Adrenal gland (tissue), 12 donors: ENCODE data around the gene IQGAP1. TPM values are rescaled to one million over a fixed set of nuclear protein-coding genes. Genes with fewer than 3 reads are reported as not detected.
"Not testable (repeated sequence)": the region's sequence is repeated elsewhere in the genome, so short reads cannot be mapped to it uniquely, and the experiment has no call there.

ENCODE experiments used
- DNase-seq, 7 donors: peaks; one replicate each; pipeline ENCODE4 v3.0.0-alpha.2; 2019 to 2020
- H3K27ac ChIP-seq, 5 donors: fragments of 200-600 bp; sonication (generic) in 4 of 5; 1 replicate in 3 of 5; 2 replicates in 2 of 5; pipeline versions ENCODE4 v1.5.1 to v1.8.0; 2016 to 2020; ENCODE audit warnings: mild to moderate bottlenecking in 1 of 5
- H3K27me3 ChIP-seq: fragments of 200-600 bp; 2 replicates; pipeline ENCODE4 v1.8.0; 2021
- H3K36me3 ChIP-seq, 2 donors: fragments of 200-600 bp; replicated peaks in 1 of 2; 1 replicate in 1 of 2; 2 replicates in 1 of 2; pipeline versions ENCODE4 v1.5.1 to v1.8.0; 2018 to 2022
- H3K4me1 ChIP-seq, 2 donors: fragments of 200-600 bp; replicated peaks in 1 of 2; 1 replicate in 1 of 2; 2 replicates in 1 of 2; pipeline versions ENCODE4 v1.5.1 to v1.8.0; 2018 to 2021
- H3K4me3 ChIP-seq, 4 donors: fragments of 200-600 bp; sonication (generic) in 3 of 4; one replicate each; pipeline ENCODE4 v1.5.1; 2016 to 2018
- H3K9me3 ChIP-seq, 3 donors: fragments of 200-600 bp; sonication (generic) in 1 of 3; replicated peaks in 1 of 3; 1 replicate in 2 of 3; 2 replicates in 1 of 3; pipeline versions ENCODE4 v1.5.1 to v1.8.0; 2016 to 2021
- POLR2A ChIP-seq, 2 donors: fragments of 450-650 bp; IDR thresholded peaks; one replicate each; pipeline ENCODE4 v1.6.1; 2017; ENCODE audit warnings: antibody characterized with exemption in 2 of 2, mild to moderate bottlenecking in 2 of 2, moderate library complexity in 1 of 2
- WGBS, 4 donors: extraction: QIAGEN DNeasy Blood & Tissue Kit in 2 of 4; methylation state at CpG; one replicate each; pipeline versions ENCODE4 v1.1.5 to v1.1.7; 2013 to 2017; 5-methylcytosine and 5-hydroxymethylcytosine counted together
- intact Hi-C, 2 donors: fragments of 100-400 bp; cut with DNase I; formaldehyde crosslinking; loops; one replicate each; pipeline versions ENCODE4 v1.14.1 to v1.15.0; 2022 to 2023
- polyA plus RNA-seq, 3 donors: library from polyadenylated mRNA; stranded (reverse); fragments of 200-250 nt in 2 of 3; fragments of 350-450 nt in 1 of 3; fragmentation: Illumina TruSeq in 1 of 3; extraction: RNeasy Lipid Tissue Mini Kit (QIAGEN cat#74804) in 1 of 3; gene quantifications; one replicate each; pipeline ENCODE4 v1.2.3, GENCODE V29; 2013 to 2014
- total RNA-seq, 9 donors: library from RNA; depleted of rRNA in 4 of 9; stranded (reverse); fragments of >200 nt in 4 of 9; fragments of 120-200 nt in 1 of 9; fragmentation: NEBNext Ultra II Directional in 1 of 9; extraction: Animal tissue kit (Norgen Biotek cat#: 25700) in 1 of 9; gene quantifications; one replicate each; pipeline versions ENCODE4 v1.1.0 to v1.2.4, GENCODE V29; 2013 to 2023
- TF ChIP-seq, protein P1 (sequence below), 6 experiments: fragments of 450-650 bp in 4 of 6; fragments of 200-600 bp in 2 of 6; sonication (generic) in 1 of 6; IDR thresholded peaks; 1 replicate in 5 of 6; 2 replicates in 1 of 6; pipeline versions ENCODE4 v1.5.1 to v1.8.0; 2016 to 2021; ENCODE audit warnings: antibody characterized with exemption in 6 of 6, mild to moderate bottlenecking in 2 of 6, moderate library complexity in 1 of 6
- donor health status: healthy with polysubstance abuse.
- donor health status: Bipolar disorder and iron deficiency.
- donor health status: DM: yes; HTN: yes; CAD: no.
- donor health status: DM: no; HTN: no; CAD: no.
- donor health status: DM: no; HTN: no; CAD: no.
- donor health status: DM: yes; HTN: yes; CAD: no.

The IQGAP1 gene
- total and polyA plus RNA-seq, 12 donors = 34.3 to 261 (median 150) TPM

DNA sequence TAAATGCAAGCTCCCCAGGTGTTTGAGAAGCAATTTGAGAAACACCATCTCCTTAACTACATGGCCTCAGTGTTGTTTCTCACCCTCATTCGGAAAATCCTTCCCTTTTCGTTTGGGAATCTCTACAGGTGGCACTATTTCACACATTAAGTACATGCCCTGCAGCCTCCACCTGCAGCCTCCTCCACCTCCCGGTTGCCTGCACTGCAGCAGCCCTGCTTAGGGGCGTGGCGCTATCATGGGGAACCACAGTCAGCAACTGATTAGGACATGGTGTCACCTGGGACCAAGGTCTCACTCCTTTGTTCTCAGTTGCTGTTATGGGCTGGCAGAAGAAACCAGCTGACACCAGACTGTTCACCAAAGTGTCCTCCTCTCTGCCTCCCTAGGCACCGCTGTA is 47.7 kb upstream of the IQGAP1 start:
- Histone ChIP-seq H3K27me3 (no peaks in the 10 kb centered on the region), H3K4me1 (peaks cover 0 to 15% of the 10 kb centered on the region in 2 donors), H3K36me3 (no peaks in the 10 kb centered on the region), H3K4me3 (no peak overlapping the region), H3K27ac (no peak overlapping the region), H3K9me3 (no peaks in the 10 kb centered on the region)
- DNase-seq = no peak
- intact Hi-C loops = no loop called here
- no peak for TF ChIP-seq POLR2A (IDR thresholded peaks at IDR 0.05)
- TF ChIP-seq, protein P1, sequence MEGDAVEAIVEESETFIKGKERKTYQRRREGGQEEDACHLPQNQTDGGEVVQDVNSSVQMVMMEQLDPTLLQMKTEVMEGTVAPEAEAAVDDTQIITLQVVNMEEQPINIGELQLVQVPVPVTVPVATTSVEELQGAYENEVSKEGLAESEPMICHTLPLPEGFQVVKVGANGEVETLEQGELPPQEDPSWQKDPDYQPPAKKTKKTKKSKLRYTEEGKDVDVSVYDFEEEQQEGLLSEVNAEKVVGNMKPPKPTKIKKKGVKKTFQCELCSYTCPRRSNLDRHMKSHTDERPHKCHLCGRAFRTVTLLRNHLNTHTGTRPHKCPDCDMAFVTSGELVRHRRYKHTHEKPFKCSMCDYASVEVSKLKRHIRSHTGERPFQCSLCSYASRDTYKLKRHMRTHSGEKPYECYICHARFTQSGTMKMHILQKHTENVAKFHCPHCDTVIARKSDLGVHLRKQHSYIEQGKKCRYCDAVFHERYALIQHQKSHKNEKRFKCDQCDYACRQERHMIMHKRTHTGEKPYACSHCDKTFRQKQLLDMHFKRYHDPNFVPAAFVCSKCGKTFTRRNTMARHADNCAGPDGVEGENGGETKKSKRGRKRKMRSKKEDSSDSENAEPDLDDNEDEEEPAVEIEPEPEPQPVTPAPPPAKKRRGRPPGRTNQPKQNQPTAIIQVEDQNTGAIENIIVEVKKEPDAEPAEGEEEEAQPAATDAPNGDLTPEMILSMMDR (IDR thresholded peaks at IDR 0.05) = no peak
- WGBS, 4 donors = 84 to 94% (median 85%) methylated on average over 6 of the region's 6 CpGs

DNA sequence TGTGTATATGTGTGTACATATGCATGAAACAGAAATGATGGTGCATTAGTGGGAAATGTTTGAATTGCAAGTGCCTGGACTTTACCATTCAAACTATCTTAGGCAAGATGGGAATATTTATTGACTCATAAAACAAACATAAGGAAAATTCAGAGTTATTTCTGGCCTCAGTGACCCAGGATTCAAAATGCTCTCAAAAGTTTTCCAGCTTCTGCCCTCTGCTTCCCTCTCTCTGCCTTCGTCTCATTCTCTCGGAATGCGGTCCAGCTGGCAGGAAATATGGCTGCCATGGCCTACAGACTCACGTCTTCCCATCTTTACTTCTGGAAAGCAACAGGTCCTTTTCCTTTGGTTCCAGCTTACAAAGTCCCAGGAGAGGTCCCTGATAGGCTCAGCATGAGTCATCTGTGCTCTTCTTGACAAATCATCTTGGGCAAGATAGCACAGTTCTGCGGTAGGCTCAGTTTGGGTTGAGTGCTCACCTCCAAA is 44.7 kb upstream of the IQGAP1 start:
- H3K4me3 ChIP-seq = no peak overlapping the region
- DNase-seq = no peak
- peaks cover 6 to 18% of the 10 kb centered on the region in 2 donors for H3K4me1 ChIP-seq
- H3K27ac ChIP-seq = peak overlapping the region in 1 of 5 donors; percentile 60
- no peaks in the 10 kb centered on the region for H3K36me3 ChIP-seq
- TF ChIP-seq, protein P1 (IDR thresholded peaks at IDR 0.05) = no peak
- no peak for TF ChIP-seq POLR2A (IDR thresholded peaks at IDR 0.05)
- intact Hi-C loops = no loop called here
- H3K9me3 ChIP-seq = no peaks in the 10 kb centered on the region
- 69 to 77% (median 73%) methylated on average over 5 of the region's 5 CpGs for WGBS, 4 donors
- no peaks in the 10 kb centered on the region for H3K27me3 ChIP-seq

DNA sequence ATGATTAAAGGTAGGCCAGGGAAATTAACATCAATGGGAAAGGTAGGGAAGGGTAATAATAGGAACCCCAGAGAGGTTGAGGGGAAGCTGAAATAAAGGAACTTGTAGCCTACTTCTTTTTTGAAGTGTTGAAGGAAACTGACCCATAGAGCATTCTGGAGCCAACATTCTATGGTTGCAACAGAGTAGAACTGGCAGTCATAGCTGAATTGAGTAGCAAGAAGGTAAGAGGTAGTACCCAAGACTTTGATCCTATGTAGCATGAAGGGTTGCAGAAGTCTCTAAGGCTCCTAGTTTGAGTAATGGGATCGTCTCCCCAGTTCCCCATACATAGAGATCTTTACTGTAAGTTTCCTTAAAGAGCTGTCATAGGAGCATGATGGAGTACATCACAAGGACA is 43.4 kb upstream of the IQGAP1 start:
- Histone ChIP-seq H3K36me3 (no peaks in the 10 kb centered on the region), H3K4me3 (no peak overlapping the region), H3K9me3 (no peaks in the 10 kb centered on the region), H3K4me1 (peaks cover 6 to 18% of the 10 kb centered on the region in 2 donors), H3K27ac (no peak overlapping the region), H3K27me3 (no peaks in the 10 kb centered on the region)
- DNase-seq = no peak
- 71 to 87% (median 83%) methylated on average over 1 of the region's 1 CpG for WGBS, 4 donors
- TF ChIP-seq, protein P1 (IDR thresholded peaks at IDR 0.05) = no peak
- TF ChIP-seq POLR2A (IDR thresholded peaks at IDR 0.05) = no peak
- intact Hi-C loops = no loop called here

DNA sequence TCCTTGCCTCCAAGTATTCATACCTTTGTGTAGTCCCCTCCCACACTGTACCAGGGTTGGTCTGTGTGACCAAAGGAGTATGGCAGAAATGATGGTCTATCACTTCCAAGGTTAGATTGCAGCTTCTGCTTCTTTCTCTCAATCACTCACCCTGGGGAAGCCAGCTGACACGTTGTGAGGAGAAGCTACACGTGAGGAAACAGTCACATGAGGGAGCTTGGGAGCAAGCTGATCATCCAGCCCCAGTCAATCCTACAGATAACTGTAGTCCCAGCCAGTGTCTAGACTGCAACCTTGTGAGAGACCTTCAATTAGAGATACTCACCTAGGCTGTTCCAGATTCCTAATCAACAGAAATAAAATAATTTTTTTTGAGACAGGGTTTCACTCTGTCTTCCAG is 42.2 kb upstream of the IQGAP1 start:
- Histone ChIP-seq H3K36me3 (no peaks in the 10 kb centered on the region), H3K4me1 (peaks cover 6 to 18% of the 10 kb centered on the region in 2 donors), H3K27me3 (no peaks in the 10 kb centered on the region), H3K9me3 (no peaks in the 10 kb centered on the region), H3K4me3 (no peak overlapping the region), H3K27ac (peak overlapping the region in 2 of 5 donors; percentile 45 to 71)
- DNase-seq = peak in 6 of 7 donors; percentile 35 to 60 (median 50)
- 13 to 28% (median 26%) methylated on average over 2 of the region's 2 CpGs for WGBS, 4 donors
- intact Hi-C loops = no loop called here
- TF ChIP-seq, protein P1 (IDR thresholded peaks at IDR 0.05) = no peak
- no peak for TF ChIP-seq POLR2A (IDR thresholded peaks at IDR 0.05)

DNA sequence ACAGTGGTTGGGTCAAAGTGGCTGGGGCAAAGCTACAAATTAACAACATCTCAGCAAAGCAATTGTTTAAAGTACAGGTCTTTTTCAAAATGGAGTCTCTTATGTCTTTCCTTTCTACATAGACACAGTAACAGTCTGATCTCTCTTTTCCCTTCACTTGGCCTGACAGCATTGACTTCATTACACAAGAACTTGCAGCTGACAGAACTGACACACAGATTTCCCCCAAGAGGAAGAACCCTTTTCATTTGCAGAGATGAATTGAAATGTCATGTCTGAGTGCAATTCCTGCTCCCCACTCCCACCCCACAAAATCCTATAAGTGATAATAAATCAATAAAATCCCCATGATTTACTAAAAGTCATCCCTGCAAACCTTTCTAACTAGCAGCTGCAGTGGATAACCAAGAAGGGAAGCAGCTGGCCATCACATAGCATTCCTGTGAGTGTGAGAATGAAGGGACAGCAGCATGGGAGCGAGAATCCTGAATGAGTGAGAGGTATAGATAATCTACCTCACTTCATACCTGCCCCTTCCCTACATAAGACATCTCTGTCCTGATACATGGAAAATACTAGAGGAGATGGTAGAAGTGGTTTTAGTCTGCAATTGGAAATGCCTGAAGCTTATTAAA is 40.5 kb upstream of the IQGAP1 start:
- H3K9me3 ChIP-seq, DNase-seq, H3K36me3 ChIP-seq, intact Hi-C loops, H3K4me3 ChIP-seq, H3K27me3 ChIP-seq, H3K27ac ChIP-seq: not testable (repeated sequence)
- 83 to 100% (median 97%) methylated on average over 1 of the region's 1 CpG for WGBS, 4 donors
- peaks cover 8 to 17% of the 10 kb centered on the region in 2 donors for H3K4me1 ChIP-seq
